Epithelial cell of proximal tubule (primary cell): Measurements from ENCODE around the gene ADGRL4. TPM values are rescaled to one million over a fixed set of nuclear protein-coding genes. Genes with fewer than 3 reads are reported as not detected.

Experiments used
- DNase-seq: peaks from one replicate; pipeline ENCODE4 v3.0.0-alpha.2; 2011; ENCODE audit warnings: low read depth
- H3K4me3 ChIP-seq: 2 replicates; pipeline ENCODE4 v1.5.1; 2011; ENCODE audit warnings: low read depth, mild to moderate bottlenecking, low read length
- total RNA-seq: library from RNA; depleted of rRNA; stranded (reverse); fragments of >200 nt; gene quantifications from 2 replicates; pipeline ENCODE4 v1.2.3, GENCODE V29; 2015
- TF ChIP-seq, protein P1 (sequence below): conservative IDR thresholded peaks from 2 replicates; pipeline ENCODE4 v1.5.1; 2012; ENCODE audit warnings: low read depth, mild to moderate bottlenecking, low read length

ADGRL4 gene
- total RNA-seq, 1 donor from 2014 or later, result 14.6 TPM

GRCh38 chr1:79042117-79042516 lies 35.6 kb upstream of the ADGRL4 start:
- DNase-seq, result no peak
- TF ChIP-seq, protein P1, sequence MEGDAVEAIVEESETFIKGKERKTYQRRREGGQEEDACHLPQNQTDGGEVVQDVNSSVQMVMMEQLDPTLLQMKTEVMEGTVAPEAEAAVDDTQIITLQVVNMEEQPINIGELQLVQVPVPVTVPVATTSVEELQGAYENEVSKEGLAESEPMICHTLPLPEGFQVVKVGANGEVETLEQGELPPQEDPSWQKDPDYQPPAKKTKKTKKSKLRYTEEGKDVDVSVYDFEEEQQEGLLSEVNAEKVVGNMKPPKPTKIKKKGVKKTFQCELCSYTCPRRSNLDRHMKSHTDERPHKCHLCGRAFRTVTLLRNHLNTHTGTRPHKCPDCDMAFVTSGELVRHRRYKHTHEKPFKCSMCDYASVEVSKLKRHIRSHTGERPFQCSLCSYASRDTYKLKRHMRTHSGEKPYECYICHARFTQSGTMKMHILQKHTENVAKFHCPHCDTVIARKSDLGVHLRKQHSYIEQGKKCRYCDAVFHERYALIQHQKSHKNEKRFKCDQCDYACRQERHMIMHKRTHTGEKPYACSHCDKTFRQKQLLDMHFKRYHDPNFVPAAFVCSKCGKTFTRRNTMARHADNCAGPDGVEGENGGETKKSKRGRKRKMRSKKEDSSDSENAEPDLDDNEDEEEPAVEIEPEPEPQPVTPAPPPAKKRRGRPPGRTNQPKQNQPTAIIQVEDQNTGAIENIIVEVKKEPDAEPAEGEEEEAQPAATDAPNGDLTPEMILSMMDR, result no peak
- H3K4me3 ChIP-seq, result no peak overlapping the region

- H3K4me3 ChIP-seq, result no peak overlapping the region
- TF ChIP-seq, protein P1, result no peak
- no peak for DNase-seq
Measured at GRCh38 chr1:79041666-79042065, 35.1 kb upstream of the ADGRL4 start.

DNA sequence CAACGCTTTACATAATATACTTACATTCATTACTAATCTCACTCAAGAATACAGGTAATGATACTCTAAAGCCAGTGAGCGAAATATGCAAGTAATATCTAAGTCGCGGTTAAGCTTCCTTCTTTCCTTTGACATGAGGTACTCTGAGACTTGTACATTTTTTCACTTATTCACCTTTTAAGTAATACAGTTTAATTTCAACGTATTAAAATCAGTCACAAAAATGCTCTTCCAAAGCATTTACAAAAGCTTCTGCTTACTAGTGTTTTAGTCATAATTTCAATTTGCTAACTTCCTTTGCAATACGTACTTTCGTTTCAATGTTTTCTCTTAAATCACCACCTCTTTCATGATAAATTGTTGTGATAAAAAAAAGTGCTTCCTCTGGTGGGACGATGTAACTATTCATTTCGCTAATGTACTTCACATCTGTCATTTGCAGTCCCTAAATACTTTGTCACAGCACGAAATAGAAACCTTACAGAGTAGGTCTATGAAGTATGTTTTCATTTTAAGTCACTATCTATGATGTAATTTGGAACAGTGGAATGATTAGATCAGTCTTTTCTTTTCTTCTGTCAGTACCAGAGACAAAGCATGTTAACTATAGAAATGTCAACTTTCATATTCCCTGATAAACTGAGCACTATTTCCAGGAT lies 34.0 kb upstream of the ADGRL4 start:
- TF ChIP-seq, protein P1, result no peak
- no peak for DNase-seq
- no peak overlapping the region for H3K4me3 ChIP-seq

DNA sequence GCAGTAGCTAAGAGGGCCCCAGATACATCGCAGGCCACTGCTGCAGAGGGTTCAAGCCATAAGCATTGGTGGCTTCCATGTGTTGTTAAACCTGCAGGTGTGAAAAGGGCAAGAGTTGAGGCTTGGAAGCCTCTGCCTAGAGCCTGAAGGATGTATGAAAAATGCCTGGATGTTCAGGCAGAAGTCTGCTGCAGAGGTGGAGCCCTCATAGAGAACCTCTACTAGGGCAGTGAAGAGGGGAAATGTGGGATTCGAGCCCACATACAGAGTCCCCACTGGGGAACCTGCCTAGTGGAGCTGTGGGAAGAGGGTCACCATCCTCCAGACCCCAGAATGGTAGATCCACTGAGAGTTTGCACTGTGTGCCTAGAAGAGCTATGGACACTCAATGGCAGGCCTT lies 30.6 kb upstream of the ADGRL4 start:
- H3K4me3 ChIP-seq, result no peak overlapping the region
- DNase-seq, result no peak
- TF ChIP-seq, protein P1, result no peak

- TF ChIP-seq, protein P1, result no peak
- no peak overlapping the region for H3K4me3 ChIP-seq
- DNase-seq, result no peak
Measured at GRCh38 chr1:79012500-79012899, 6.0 kb upstream of the ADGRL4 start.

DNA sequence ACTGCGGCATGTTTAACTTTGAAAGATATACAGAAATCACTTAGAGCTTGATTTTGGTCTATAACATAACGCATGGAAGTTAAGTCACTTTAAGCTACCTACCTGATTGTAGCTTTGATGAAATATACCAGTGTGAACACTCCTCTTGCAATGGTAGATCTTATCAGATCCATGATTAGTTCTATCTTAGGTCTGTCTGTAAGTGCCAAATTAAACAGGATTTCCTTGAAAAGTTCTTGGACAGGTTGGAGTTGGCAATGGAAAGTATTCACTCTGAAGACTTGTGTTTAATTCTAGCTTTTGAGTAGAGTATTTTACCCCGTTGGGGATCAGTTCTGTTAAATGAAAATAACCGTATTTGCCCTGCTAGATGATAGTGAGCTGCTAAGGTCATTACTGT lies 4.1 kb upstream of the ADGRL4 start:
- no peak for DNase-seq
- no peak overlapping the region for H3K4me3 ChIP-seq
- TF ChIP-seq, protein P1, result no peak

- peak overlapping the region; percentile 63 for H3K4me3 ChIP-seq
- DNase-seq, result no peak
- TF ChIP-seq, protein P1, result no peak
Measured at GRCh38 chr1:79005945-79006344, 585 bp downstream of the ADGRL4 start.
